K562 (cell line): ENCODE results near the gene GDF11. TPM values are rescaled to one million over a fixed set of nuclear protein-coding genes. Genes with fewer than 3 reads are reported as not detected.

Source experiments
- ATAC-seq: fragments of 200-7000 bp; cut with Tn5 transposase; 3 replicates; pipeline ENCODE4 v1.9.1; 2020; ENCODE audit warnings: moderate library complexity
- BruUV-seq: library from RNA; stranded (reverse); fragments of 400-500 nt; replicated peaks from 2 replicates; lab custom pipeline; 2021; lab: Mats Ljungman, UMichigan
- CTCF ChIA-PET: fragments of 300-600 bp; formaldehyde crosslinking; extraction: SDS; loops from one replicate; lab custom pipeline; 2021; ENCODE audit warnings: low intra/inter-chr PET ratio; lab: Yijun Ruan, JAX
- POLR2A ChIA-PET: fragments of 300-600, 350-650 bp; sonication (Branson Sonifier 250); formaldehyde crosslinking; extraction: SDS; loops from one replicate; lab custom pipeline; 2021; ENCODE audit warnings: antibody characterized with exemption, inconsistent platforms; lab: Yijun Ruan, JAX
- DNase-seq, 4 experiments: peaks; one replicate each; pipeline versions ENCODE4 v3.0.0 to v3.0.0-alpha.2; 2011 to 2018; ENCODE audit warnings: low spot score in 3 of 4, mixed read lengths in 3 of 4; ENCODE audit errors: extremely low read depth in 1 of 4
- FAIRE-seq: peaks from 2 replicates; lab custom pipeline; 2011; peaks lifted over from hg19 to GRCh38; lab: Jason Lieb, UNC
- H2AFZ ChIP-seq: 2 replicates; pipeline ENCODE4 v1.6.0; 2011; ENCODE audit warnings: low read depth, low read length, control low read depth, inconsistent platforms
- H3K27ac ChIP-seq: fragments of 200-600 bp; 3 replicates; pipeline ENCODE4 v1.8.0; 2011; ENCODE audit warnings: low read depth, mild to moderate bottlenecking, control low read depth, inconsistent platforms, low read length, moderate library complexity, mixed read lengths; ENCODE audit errors: extremely low read depth
- H3K27me3 ChIP-seq, 2 experiments: fragments of 300-600 bp in 1 of 2; 2 replicates in 1 of 2; 3 replicates in 1 of 2; pipeline versions ENCODE4 v1.6.0 to v1.8.0; 2011; ENCODE audit warnings: inconsistent platforms in 2 of 2, low read length in 2 of 2, mild to moderate bottlenecking in 1 of 2, mixed read lengths in 1 of 2, moderate library complexity in 1 of 2; ENCODE audit not compliant: control insufficient read depth in 2 of 2, insufficient read depth in 2 of 2
- H3K36me3 ChIP-seq: fragments of 300-600 bp; 3 replicates; pipeline ENCODE4 v1.8.0; 2011; ENCODE audit warnings: mild to moderate bottlenecking, low read length, inconsistent platforms; ENCODE audit not compliant: control insufficient read depth, insufficient read depth
- H3K4me1 ChIP-seq, 2 experiments: fragments of 200-600 bp in 1 of 2; replicated peaks in 1 of 2; 2 replicates in 1 of 2; 3 replicates in 1 of 2; pipeline versions ENCODE4 v1.5.1 to v1.8.0; 2011; ENCODE audit warnings: inconsistent platforms in 2 of 2, low read length in 2 of 2, mild to moderate bottlenecking in 1 of 2, mixed read lengths in 1 of 2, moderate library complexity in 1 of 2; ENCODE audit not compliant: control insufficient read depth in 2 of 2, insufficient read depth in 2 of 2
- H3K4me2 ChIP-seq: 2 replicates; pipeline ENCODE4 v1.6.1; 2011; ENCODE audit warnings: low read length, control low read depth, inconsistent platforms, mixed read lengths; ENCODE audit not compliant: insufficient read depth
- H3K4me3 ChIP-seq: fragments of 200-600 bp; sonication (generic), shearing (Covaris generic); 2 replicates; pipeline ENCODE4 v1.5.1; 2016; ENCODE audit warnings: control low read depth, inconsistent platforms
- H3K79me2 ChIP-seq: fragments of 200-600 bp; 3 replicates; pipeline ENCODE4 v1.8.0; 2011; ENCODE audit warnings: low read length, inconsistent platforms; ENCODE audit not compliant: control insufficient read depth, insufficient read depth
- H3K9ac ChIP-seq, 2 experiments: 2 replicates each; pipeline versions ENCODE4 v1.6.0 to v1.6.1; 2011; ENCODE audit warnings: low read depth in 2 of 2, low read length in 2 of 2, control low read depth in 1 of 2, inconsistent platforms in 1 of 2, mild to moderate bottlenecking in 1 of 2, mixed read lengths in 1 of 2; ENCODE audit not compliant: insufficient read depth in 1 of 2
- H3K9me1 ChIP-seq: one replicate; pipeline ENCODE4 v1.6.0; 2011; ENCODE audit warnings: inconsistent platforms, mild to moderate bottlenecking, low read length, moderate library complexity; ENCODE audit not compliant: control insufficient read depth, insufficient read depth
- H3K9me3 ChIP-seq: replicated peaks from 2 replicates; pipeline ENCODE4 v1.5.1; 2011; ENCODE audit warnings: low read depth, low read length, inconsistent platforms; ENCODE audit not compliant: control insufficient read depth, insufficient read depth
- H4K20me1 ChIP-seq: replicated peaks from 2 replicates; pipeline ENCODE4 v1.6.1; 2011; ENCODE audit warnings: low read length, inconsistent platforms, mixed read lengths; ENCODE audit not compliant: control insufficient read depth, insufficient read depth
- CEBPG ChIP-seq, 3 experiments: fragments of 200-800 bp in 1 of 3; sonication (Bioruptor generic) in 1 of 3; sonication (generic) in 1 of 3; formaldehyde crosslinking in 1 of 3; IDR thresholded peaks in 2 of 3; conservative IDR thresholded peaks in 1 of 3; 2 replicates each; pipeline versions ENCODE4 v1.6.1 to v1.8.0; 2016 to 2022; ENCODE audit warnings: missing compliant biosample characterization in 2 of 3, missing genetic modification characterization in 2 of 3, mild to moderate bottlenecking in 1 of 3, missing genetic modification reagents in 1 of 3
- ERF ChIP-seq: fragments of 450-650 bp; formaldehyde crosslinking; IDR thresholded peaks from 2 replicates; pipeline ENCODE4 v1.4.0; 2020; ENCODE audit warnings: mild to moderate bottlenecking, mixed read lengths
- POLR2G ChIP-seq: fragments of 200-400 bp; formaldehyde crosslinking; IDR thresholded peaks from 2 replicates; pipeline ENCODE4 v1.6.1; 2017; ENCODE audit warnings: low read depth, mild to moderate bottlenecking, antibody characterized with exemption, low read length, moderate library complexity
- RBFOX2 ChIP-seq: fragments of 200-400 bp; formaldehyde crosslinking; IDR thresholded peaks from 2 replicates; pipeline ENCODE4 v1.6.1; 2017; ENCODE audit warnings: low read depth, mild to moderate bottlenecking, low read length, moderate library complexity
- RBM22 ChIP-seq: fragments of 200-400 bp; formaldehyde crosslinking; IDR thresholded peaks from 2 replicates; pipeline ENCODE4 v1.6.1; 2018; ENCODE audit warnings: low read length, low read depth; ENCODE audit not compliant: poor library complexity, severe bottlenecking
- SIRT6 ChIP-seq: IDR thresholded peaks from one replicate; pipeline ENCODE4 v1.6.1; 2012; ENCODE audit warnings: low read depth, mild to moderate bottlenecking, control low read depth, inconsistent platforms, low read length, moderate library complexity
- WGBS: fragments of 100-300 bp; shearing (Covaris generic); methylation state at CpG from one replicate; pipeline ENCODE4 v1.1.6; 2016; ENCODE audit warnings: low coverage, mixed read lengths; ENCODE audit not compliant: insufficient coverage; ENCODE audit errors: missing lambda C conversion rate; 5-methylcytosine and 5-hydroxymethylcytosine counted together
- in situ Hi-C: fragments of 300-500 bp; cut with MboI; formaldehyde crosslinking; loops from 4 replicates; pipeline ENCODE4 v1.15.0; 2018; ENCODE audit warnings: inconsistent platforms, mixed read lengths
- intact Hi-C: fragments of 100-400 bp; cut with micrococcal nuclease; formaldehyde crosslinking; loops from 2 replicates; pipeline ENCODE4 v1.14.2; 2022
- polyA plus RNA-seq, 8 experiments: library from polyadenylated mRNA; depleted of rRNA in 4 of 8; stranded (reverse) in 5 of 8; unstranded in 3 of 8; fragments of >200 nt; fragmentation: Nextera tagmentation in 2 of 8; fragmentation: Illumina TruSeq in 1 of 8; extraction: Ambion mirVana in 2 of 8; extraction: Trizol in 1 of 8; gene quantifications; 2 replicates each; pipeline versions ENCODE4 v1.2.1 to v1.2.3, GENCODE V29; 2011 to 2014; ENCODE audit warnings: inconsistent platforms in 1 of 8, missing spikeins in 1 of 8
- total RNA-seq, 7 experiments: library from RNA; depleted of rRNA in 6 of 7; stranded (reverse); fragments of >200 nt in 6 of 7; fragmentation: Illumina TruSeq in 2 of 7; extraction: Trizol in 2 of 7; gene quantifications; 2 replicates each; pipeline versions ENCODE4 v1.2.1 to v1.2.3, GENCODE V29; 2011 to 2021; ENCODE audit warnings: low replicate concordance in 1 of 7
- TF ChIP-seq, protein P1 (sequence below), 3 experiments: fragments of 200-800 bp in 1 of 3; sonication (Bioruptor generic) in 1 of 3; sonication (generic) in 1 of 3; formaldehyde crosslinking in 1 of 3; IDR thresholded peaks; 2 replicates each; pipeline versions ENCODE4 v1.6.1 to v1.8.0; 2016 to 2022; ENCODE audit warnings: mild to moderate bottlenecking in 2 of 3, missing compliant biosample characterization in 2 of 3, missing genetic modification characterization in 2 of 3, missing genetic modification reagents in 1 of 3

The GDF11 gene
- total and polyA plus RNA-seq, 9 of the 15 experiments (the other 6 are each of a cell fraction or from before 2014, with no cell fraction given): 1.4 to 15.7 (median 4.8) TPM

GRCh38 chr12:55723516-55724225 lies 19.3 kb upstream of the GDF11 start:
- 81% methylated on average over 10 of the region's 10 CpGs for WGBS
- Histone ChIP-seq H3K4me1 (peaks cover 13 to 36% of the 10 kb centered on the region in 2 experiments; a peak in 4 of 5 replicates), H3K4me2 (no peak overlapping the region), H3K36me3 (peaks cover 42% of the 10 kb centered on the region), H3K9ac (0 out of 4 replicates have a peak overlapping the region, but pooled peaks of 1 of the 2 experiments have one; percentile 47), H3K27me3 (no peaks in the 10 kb centered on the region), H4K20me1 (peaks cover 22% of the 10 kb centered on the region; the same call in 1 of the 2 replicates), H2AFZ (no peak overlapping the region), H3K9me3 (no peaks in the 10 kb centered on the region), H3K79me2 (peaks cover 23% of the 10 kb centered on the region), H3K4me3 (no peak overlapping the region), H3K9me1 (no peaks in the 10 kb centered on the region), H3K27ac (no peak overlapping the region)
- ChIA-PET POLR2A (interaction anchor here (0.6 to 1.5 kb wide), 3 partner anchors 11 to 277 kb away, joined by 3 to 5 read pairs (median 3); no protein-coding TSS in a partner anchor), CTCF (interaction anchor here (1.0 to 3.1 kb wide), 2 partner anchors 14 to 73 kb away, joined by 4 to 20 read pairs; no protein-coding TSS in a partner anchor)
- no TSS peak for BruUV-seq
- no peak for ATAC-seq
- FAIRE-seq: no peak
- TF ChIP-seq CEBPG (CRISPR knock-in tag; IDR thresholded peaks at IDR 0.05): peak; percentile 19; the same call in 1 of the 2 replicates
- no peak for TF ChIP-seq CEBPG (tag; conservative IDR thresholded peaks at IDR 0.05 in 1 of 2, IDR thresholded peaks at IDR 0.05 in 1 of 2)
- TF ChIP-seq RBFOX2: peak; percentile 60
- peak; percentile 75 for TF ChIP-seq SIRT6
- TF ChIP-seq POLR2G: peak; percentile 76
- TF ChIP-seq RBM22: peak; percentile 17
- TF ChIP-seq, protein P1, sequence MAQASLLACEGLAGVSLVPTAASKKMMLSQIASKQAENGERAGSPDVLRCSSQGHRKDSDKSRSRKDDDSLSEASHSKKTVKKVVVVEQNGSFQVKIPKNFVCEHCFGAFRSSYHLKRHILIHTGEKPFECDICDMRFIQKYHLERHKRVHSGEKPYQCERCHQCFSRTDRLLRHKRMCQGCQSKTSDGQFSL (CRISPR knock-in tag; IDR thresholded peaks at IDR 0.05): no peak
- TF ChIP-seq, protein P1 (tag; IDR thresholded peaks at IDR 0.05): no peak
- no peak for TF ChIP-seq ERF (CRISPR knock-in tag)
- intact Hi-C loops (loop anchor here (1.0 kb wide), 2 partner anchors 14 to 64 kb away; no protein-coding TSS in a partner anchor), in situ Hi-C loops (no loop called here)
- no peak for DNase-seq
